Astrocyte (in vitro differentiated cells and primary cell): ENCODE data around the gene SIAE.

ENCODE experiments used
- EZH2 ChIP-seq: IDR thresholded peaks from 2 replicates; pipeline ENCODE4 v1.6.1; 2012; ENCODE audit warnings: mild to moderate bottlenecking, low read length, inconsistent platforms; ENCODE audit not compliant: insufficient read depth
- TF ChIP-seq, protein P1 (sequence below): IDR thresholded peaks from 2 replicates; pipeline ENCODE4 v1.5.1; 2011; ENCODE audit warnings: low read depth, mild to moderate bottlenecking, inconsistent platforms, low read length, moderate library complexity; ENCODE audit not compliant: insufficient read depth

- TF ChIP-seq, protein P1, sequence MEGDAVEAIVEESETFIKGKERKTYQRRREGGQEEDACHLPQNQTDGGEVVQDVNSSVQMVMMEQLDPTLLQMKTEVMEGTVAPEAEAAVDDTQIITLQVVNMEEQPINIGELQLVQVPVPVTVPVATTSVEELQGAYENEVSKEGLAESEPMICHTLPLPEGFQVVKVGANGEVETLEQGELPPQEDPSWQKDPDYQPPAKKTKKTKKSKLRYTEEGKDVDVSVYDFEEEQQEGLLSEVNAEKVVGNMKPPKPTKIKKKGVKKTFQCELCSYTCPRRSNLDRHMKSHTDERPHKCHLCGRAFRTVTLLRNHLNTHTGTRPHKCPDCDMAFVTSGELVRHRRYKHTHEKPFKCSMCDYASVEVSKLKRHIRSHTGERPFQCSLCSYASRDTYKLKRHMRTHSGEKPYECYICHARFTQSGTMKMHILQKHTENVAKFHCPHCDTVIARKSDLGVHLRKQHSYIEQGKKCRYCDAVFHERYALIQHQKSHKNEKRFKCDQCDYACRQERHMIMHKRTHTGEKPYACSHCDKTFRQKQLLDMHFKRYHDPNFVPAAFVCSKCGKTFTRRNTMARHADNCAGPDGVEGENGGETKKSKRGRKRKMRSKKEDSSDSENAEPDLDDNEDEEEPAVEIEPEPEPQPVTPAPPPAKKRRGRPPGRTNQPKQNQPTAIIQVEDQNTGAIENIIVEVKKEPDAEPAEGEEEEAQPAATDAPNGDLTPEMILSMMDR = no peak
- no peak for TF ChIP-seq EZH2
These were observed 5.9 kb downstream of the SIAE start for GRCh38 chr11:124667601-124668000.
